Measurements from ENCODE around the gene NEU4.
A peak's percentile ranks its signal among the peaks of the same experiment; 100 is the strongest.
"Not testable (repeated sequence)": the region's sequence is repeated elsewhere in the genome, so short reads cannot be mapped to it uniquely, and the experiment has no call there.

Gene NEU4, protein sequence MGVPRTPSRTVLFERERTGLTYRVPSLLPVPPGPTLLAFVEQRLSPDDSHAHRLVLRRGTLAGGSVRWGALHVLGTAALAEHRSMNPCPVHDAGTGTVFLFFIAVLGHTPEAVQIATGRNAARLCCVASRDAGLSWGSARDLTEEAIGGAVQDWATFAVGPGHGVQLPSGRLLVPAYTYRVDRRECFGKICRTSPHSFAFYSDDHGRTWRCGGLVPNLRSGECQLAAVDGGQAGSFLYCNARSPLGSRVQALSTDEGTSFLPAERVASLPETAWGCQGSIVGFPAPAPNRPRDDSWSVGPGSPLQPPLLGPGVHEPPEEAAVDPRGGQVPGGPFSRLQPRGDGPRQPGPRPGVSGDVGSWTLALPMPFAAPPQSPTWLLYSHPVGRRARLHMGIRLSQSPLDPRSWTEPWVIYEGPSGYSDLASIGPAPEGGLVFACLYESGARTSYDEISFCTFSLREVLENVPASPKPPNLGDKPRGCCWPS

DNA sequence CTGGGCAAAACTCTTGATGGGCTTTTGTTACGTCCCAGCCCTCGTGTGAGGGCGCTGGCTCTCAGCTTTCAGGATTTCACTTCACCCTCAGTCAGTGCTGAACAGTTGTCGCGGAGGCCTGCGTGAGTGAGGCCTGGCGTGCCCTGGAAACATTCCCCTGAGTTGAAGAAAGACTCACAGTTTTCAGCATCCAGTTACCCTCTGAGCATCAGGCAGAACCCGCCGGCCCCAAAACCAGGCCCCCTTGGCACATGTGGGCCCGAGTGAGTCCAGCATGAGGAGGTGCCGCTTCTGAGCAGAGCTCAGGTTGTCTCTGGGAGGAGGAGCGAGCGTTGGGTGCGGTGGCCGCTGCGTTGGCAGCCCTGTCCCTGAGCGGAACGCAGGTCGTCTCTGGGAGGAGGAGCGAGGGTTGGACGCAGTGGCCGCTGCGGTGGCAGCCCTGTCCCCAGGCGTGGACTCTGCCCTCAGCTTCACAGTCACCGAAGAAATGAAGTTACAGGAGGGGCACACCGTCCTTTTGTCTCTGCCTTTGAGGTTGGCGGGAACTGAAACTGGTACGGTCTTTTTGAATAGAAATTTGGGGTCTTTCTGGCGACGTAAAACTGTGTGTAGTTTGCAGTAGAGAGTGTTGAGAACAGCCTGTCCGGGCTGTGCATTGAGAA is at the start of gene NEU4:
Gene NEU4, plus strand, starts transcription at position 473 of the 662 bp plus-strand sequence. CDS start 5,292 bp downstream, outside the sequence.
- no peak for DNase-seq

DNA sequence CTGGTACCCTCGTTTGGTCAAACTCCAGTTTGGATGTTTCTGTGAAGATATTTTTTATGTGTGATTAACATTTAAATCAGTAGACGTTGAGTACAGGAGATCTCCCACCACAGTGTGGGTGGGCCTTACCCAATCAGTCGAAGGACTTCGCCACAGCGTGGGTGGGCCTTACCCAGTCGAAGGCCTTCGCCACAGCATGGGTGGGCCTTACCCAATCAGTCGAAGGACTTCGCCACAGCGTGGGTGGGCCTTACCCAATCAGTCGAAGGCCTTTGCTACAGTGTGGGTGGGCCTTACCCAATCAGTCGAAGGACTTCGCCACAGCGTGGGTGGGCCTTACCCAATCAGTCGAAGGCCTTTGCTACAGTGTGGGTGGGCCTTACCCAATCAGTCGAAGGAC is 49.1 kb upstream of the NEU4 start:
- DNase-seq, result not testable (repeated sequence)

DNA sequence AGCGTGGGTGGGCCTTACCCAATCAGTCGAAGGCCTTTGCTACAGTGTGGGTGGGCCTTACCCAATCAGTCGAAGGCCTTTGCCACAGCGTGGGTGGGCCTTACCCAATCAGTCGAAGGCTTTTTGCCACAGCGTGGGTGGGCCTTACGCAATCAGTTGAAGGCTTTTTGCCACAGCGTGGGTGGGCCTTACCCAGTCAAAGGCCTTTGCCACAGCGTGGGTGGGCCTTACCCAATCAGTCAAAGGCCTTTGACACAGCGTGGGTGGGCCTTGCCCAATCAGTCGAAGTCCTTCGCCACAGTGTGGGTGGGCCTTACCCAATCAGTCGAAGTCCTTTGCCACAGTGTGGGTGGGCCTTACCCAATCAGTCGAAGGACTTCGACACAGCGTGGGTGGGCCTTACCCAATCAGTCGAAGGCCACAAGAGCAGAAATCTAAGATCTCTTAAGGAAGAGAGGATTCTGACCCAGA is 48.7 kb upstream of the NEU4 start:
- no peak for DNase-seq

DNA sequence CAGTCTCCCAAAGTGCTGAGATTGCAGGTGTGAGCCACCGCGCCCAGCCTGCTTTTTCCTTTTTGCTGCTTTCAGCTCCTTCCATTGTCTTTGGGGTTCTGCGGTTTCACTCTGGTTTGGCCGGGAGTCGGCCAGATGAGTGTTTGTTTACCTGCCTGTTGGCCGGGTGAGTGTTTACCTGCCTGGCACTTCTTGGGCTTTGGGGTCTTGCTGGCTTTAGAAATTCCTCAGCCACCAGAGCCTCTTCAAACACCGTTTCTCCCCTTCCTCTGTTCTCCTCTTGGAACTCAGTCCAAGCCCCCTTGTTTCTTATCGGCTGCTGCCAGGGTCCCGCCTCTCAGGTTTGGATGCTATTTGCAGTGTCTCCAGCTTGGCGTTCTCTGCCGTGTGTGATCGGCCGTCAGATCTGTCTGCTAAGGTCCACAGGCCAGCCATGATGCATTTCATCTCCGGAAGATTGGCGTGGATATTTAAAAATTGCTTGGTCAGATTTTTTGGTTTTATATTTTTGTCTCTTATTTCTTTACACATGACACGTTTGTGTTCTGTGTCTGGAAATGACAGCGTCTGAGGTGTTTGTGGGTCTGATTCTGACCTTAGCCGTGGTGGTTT is 46.6 kb upstream of the NEU4 start:
- no peak for DNase-seq

DNA sequence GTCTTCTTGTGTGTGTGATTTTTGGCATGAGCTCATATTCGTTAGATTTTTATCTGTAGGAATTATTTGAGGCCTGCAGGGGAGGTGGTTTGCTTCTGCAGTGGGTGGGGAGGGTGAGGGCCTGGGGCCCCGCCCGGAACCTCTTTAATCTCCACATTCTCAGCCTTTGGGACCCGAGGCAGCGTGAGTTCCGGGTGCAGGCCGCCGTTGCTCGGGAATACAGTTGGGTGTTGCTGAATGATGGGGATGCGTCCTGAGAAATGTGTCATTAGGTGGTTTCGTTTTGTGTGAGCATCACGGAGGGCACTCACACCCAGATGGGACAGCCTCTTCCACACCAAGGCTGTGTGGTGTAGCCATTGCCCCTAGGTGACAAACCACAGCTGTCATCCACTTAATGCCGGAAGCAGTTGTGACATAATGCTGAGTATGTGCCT is 46.0 kb upstream of the NEU4 start:
- DNase-seq, result peak; percentile 79

DNA sequence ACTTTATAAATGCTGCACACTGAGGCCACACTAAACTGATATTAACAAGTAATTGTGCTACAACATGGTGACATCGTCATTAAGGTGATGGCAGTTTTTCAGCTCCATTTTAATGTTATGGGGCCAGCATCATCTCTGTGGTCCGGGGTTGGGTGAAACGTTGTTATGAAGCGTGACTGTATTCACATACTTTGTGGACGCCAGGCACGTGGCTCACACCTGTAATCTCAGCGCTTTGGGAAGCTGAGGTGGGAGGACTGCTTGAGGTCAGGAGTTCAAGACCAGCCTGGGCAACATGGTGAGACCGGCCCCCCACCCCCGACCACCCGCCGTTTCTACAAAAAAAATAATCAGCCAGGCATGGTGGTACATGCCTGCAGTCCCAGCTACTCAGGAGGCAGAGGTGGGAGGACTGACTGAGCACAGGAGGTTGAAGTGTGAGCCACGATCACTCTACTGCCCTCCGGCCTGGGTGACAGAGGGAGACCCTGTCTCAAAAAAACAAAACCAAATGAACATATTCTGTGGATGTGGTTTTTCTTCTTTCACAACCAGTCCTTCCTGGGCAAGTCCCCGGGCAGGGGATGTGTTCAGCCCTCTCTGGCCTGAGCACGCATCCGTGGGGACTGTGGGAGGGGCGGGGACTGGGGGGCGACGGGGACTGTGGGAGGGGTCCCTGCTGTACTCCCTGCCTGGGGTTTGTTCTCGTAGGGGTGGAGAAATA is 45.3 kb upstream of the NEU4 start:
- DNase-seq, result no peak

DNA sequence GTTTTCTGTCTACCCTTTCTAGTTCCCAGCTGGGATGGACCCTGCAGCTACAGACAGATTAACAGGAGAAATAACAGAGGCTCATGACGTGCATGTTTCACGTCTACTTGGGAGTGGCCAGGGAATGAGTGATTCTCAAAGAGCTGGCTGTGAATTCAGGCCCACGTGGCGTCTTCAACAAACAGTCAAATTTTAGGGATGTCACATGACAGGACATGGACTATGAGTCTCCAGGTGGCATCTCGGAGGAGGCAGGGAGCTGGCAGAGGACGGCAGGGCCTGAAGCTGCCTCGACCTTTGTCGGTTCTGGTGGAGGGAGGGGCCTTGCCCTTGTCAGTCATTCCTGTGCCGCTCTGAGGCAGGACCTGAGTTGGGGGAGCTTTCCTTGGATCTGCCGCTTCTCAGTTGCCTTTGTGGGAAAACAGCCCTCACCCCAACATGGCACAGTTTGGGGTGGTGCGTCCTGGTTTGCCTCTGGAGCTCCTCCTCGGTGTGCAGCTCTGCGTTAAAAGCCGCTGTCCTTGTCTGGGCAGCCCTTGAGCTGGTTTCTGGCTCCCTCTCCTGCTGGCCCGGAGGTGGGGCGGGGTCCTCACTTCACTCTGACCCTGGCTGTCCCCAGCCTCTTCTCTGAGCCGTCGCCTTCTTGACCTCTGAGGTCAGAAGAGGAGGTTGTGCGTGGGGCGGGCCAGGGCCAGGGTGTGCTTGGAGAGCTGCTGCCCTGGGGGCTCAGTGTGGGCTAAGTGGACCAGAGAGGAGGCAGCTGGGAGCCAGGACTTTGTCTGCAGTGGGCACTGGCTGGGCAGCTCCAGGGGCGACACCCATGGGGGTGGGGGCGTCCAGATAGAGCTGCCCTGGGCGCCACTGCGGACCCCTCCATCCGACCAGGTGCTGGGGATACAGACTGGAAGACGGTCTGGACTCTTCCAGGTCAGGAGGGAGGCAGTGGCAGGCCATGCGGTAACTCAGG is 44.4 kb upstream of the NEU4 start:
- no peak for DNase-seq

DNA sequence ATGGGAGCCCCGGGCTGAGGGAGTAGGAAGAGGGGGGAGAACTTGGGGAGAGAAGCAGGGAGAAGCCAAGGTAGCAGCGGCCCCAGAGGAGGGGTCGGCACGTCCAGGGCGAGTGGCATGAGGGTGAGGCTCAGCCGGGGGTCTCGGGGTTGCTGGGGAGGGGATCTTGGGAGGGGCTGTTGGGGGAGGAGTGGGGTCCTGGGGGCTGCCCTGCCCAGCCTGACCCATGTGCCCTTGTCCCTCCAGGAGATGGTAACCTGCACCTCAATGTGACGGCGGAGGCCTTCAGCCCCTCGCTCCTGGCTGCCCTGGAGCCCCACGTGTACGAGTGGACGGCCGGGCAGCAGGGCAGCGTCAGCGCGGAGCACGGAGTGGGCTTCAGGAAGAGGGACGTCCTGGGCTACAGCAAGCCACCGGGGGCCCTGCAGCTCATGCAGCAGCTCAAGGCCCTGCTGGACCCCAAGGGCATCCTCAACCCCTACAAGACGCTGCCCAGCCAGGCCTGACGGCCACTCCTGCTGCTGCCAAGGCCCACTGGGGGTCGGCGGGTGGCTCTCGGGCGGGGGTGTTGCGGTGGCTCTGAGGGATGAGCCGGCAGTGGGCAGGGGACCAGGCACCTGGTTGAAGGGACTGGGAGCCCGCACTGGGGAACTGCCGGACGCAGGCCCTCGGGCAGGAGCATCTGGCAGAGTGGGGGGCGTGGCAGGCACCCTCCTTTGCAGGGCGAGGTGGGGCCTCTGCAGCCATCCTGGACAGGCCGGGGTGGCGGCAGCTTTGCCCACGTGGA is 41.3 kb upstream of the NEU4 start:
- peak; percentile 55 for DNase-seq

DNA sequence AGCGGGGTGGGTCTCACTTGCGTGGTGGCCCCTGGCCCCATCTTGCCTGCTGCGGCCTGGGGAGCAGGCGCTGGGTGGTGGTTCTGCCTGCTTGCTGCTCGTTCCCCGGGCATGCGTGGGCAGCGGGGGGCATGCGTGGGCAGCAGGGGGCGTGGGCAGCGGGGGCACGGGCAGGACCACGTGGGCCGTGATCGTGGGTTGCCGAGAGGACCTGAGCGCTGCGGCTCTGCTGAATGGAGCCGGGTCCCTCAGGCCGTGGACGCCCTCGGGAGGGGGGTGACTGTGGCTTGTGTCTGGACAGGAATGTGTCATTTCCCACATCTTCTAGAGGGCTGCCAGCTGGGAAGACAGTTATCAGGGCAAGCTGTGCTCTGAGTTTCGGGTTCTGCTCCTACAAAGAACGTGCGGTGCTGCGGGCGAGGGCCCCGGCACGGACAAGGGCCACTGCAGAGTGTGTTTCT is 40.7 kb upstream of the NEU4 start:
- no peak for DNase-seq

DNA sequence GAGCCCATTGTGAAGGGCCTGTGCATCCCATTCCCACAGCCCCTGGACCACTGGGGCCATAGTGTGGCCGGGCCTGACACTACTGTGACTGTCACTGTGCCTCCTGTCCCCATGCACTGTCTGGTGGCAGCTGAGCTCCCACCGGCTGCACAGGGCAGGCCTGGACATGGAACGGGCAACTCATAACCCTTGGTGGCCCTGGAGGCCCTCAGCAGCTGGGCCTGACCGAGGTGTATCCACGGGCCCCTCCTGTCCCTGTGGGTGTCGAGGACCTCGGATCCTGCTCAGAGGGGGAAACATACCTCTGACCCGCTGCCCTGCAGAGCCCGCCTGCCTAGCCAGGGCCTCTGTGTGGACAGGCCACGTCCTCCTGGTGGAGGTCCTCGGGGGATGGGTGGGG is 40.1 kb upstream of the NEU4 start:
- DNase-seq, result peak; percentile 57

DNA sequence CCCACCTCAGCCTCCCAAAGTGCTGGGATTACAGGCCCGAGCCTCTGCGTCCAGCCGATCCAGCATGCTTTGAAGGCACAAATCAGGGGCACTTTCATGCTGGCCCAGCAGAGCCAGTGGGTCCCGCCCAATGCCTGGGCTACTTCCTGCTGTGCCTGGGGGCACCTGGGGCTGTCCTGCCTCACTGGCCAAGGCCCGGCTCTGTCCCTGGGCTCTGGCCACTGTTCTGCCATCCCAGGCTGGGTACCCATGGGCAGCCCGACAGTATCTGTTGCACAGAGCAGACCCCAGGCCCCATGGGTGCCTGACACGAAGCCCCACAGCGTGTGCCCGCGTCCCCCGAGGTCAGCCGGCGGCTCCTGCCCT is 39.2 kb upstream of the NEU4 start:
- peak; percentile 49 for DNase-seq

DNA sequence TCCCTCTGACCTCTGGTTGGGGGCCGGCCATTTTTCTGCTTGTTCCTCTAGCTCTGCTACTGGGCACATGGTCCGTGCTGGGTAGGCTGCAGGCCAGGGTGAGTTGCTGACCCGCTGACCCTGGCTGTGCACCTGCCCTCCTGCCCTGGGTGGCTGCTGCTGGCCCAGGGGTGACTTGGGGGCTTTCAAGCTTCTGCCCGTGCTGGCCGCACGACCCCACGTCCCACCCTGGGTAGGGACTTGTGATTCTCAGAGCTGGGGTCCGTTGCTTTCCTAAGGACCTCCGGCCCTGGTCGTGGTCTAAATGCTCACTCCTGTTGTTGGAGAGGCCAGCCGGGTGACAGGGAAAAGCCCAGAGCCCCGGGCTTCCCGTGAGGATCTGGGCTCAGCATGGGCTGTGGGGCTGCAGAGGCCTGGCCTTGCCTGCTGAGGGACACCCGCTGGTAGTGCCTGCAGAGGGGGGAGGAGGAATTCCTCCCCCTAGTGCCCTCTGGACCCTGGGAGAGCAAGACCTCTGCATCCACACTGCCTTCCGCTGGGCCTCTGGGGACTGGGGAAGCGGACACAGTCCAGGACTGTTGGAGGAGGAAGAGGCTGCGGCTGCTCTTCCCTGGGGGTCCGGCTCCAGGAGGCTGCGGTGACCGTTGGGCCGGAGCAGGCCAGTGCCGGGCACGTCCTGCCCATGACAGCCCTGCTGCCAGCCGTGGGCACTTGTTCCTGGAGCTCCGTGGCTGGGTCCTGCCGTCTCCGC is 38.6 kb upstream of the NEU4 start:
- DNase-seq, result peak; percentile 55

DNA sequence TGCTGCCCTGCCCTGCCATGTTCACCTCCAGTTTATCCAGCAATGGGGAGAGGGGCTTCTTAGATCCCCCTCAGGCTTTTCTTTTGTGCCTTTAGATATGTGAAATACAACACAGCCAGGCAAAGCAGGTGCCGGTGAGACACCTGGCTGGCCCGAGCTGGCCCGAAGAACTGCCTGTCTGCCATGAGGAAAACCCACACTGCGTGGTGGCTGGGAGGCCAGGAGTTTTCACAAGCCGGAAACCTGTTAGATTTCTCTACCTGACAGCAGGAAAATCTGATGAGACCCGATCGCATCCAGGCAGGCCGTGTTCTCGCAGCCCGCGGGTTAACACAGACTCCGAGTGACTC is 38.1 kb upstream of the NEU4 start:
- DNase-seq, result no peak

DNA sequence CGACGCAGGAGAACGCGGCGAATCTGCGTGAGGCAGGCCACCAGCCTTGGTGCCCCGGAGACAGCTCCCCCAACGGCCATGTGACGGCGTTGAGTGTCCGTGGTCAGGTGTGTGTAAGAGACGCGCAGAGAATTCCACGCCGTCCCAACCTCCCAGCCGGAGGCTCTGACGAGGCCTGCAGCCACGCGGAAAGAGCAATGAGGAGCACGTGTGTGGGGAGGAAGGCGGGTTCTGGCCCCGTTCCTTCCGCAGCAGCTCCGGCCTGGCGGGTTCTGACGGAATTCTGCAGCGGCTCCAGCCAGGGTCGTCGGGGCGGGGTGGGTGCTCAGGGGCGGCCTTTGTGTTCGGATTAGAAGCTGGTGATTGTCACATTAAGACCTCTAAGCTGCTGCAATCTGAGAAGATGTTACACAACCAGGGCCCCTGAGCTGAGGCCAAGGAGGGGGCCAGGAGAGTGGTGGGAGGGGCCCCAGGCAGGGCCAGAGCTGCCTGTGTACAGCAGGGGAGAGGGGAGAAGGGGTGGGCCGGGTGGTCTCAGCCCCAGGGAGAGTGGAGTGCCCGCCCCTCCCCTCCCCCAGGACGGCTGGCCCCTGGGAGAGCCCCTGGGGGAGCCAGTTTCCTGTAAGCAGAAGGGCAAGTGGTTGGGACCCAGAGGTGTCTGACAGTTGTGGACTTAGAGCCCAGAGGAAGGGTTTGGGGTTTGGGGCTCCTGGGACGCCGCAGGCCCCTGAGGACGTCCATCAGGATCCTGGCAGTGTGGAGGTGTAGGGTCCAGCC is 37.5 kb upstream of the NEU4 start:
- no peak for DNase-seq

DNA sequence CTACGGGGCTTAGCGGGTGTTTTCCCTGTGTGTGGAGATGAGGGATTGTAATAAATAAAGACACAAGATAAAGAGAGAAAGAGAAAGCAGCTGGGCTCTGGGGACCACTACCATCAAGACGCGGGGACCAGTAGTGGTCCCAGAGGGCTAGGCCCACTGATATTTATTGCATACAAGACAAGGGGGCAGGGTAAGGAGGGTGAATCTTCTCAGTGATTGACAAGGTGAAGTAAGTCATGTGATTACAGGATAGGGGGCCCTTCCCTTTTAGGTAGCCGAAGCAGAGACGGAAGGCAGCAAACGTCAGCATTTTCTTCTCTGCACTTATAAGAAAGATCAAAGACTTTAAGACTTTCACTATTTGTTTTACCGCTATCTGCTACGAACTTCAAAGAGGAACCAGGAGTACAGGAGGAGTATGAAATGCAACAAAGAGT is 36.9 kb upstream of the NEU4 start:
- peak; percentile 57 for DNase-seq

DNA sequence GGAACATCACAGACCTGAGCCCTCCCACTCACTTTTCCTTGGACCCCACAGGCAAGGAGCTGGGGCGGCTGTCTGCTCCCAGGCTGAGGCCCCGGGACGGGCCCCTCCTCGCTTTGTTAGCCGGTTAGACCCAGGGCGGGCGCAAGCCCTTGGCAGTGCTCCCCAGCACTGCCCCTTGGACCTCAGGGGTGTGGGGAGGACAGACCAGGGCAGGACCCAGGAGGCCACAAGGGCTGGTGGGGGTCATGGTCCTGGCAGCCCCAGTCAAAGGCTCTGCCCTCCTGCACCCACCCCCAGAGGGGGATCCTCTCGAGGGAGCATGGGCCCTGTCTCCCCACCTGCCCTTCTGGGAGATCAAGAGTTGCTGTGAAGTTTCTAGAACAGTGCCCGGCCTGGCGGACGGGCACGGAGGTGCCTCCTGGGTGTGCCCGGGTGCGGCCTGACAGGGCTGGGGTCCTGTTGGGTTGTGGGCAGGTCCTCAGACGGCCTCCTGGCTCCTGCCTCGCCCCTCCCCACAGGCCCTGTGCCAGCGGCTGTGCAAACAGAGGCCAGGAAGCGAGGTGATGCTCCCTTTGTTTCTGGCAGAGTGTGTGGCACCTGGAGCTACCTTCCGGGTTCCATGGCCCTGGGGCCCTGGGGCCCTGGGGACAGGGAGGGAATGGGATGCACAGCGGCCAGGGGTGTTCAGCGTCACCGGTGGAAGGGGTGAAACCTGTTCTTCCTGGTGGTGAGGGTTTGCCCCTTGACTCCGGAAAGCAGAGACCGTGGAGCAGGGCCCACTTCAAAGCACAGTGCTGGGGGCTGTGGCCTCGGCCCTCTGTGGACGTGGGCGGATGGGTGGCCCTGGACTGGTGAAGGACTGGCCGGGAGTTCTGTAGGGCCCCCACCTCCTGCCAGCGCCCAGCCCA is 35.2 kb upstream of the NEU4 start:
- peak; percentile 57 for DNase-seq

DNA sequence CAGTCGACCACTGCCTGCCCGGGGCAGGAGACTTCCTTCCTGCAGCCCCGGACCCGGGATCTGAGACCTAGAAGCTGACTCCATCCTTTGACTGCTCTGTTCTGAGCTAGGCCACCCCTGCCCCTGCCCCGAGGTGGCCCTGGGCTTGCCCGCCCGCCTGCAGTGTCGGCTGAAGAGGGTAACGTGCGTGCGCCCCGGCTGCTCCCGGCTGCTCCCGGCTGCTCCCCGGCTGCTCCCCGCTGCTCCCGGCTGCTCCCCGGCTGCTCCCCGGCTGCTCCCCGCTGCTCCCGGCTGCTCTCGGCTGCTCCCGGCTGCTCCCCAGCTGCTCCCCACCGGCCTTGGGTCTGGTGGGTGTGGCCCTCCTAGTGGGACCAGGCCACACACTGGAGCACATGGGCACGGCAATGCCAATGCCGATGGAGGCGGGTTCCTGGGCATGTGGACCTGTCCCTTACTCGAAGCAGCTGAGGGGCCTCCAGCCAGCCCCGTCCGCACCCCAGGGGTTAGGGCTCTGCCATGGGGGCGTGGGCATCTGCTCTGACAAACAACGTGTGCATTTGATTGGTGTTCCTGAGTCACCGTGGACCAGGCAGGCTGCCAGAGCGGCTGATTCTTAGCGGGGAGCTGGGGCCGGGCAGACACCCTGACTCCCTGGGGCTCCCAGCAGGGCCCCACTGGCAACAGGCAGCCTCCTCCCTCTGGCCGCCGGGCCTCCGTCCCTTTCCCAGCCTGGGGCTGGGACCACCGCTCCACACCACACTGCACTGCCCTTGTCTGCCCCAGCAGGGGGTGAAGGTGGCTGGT is 34.4 kb upstream of the NEU4 start:
- peak; percentile 56 for DNase-seq

Data from activated CD8-positive, alpha-beta memory T cell treated with anti-CD3 and anti-CD28 coated beads for 24 hours (primary cell).